ENCODE measurements around the gene SELENOW. TPM values are rescaled to one million over a fixed set of nuclear protein-coding genes. Genes with fewer than 3 reads are reported as not detected.

The SELENOW gene
- polyA plus RNA-seq, 3 donors: 103 to 204 (median 171) TPM

DNA sequence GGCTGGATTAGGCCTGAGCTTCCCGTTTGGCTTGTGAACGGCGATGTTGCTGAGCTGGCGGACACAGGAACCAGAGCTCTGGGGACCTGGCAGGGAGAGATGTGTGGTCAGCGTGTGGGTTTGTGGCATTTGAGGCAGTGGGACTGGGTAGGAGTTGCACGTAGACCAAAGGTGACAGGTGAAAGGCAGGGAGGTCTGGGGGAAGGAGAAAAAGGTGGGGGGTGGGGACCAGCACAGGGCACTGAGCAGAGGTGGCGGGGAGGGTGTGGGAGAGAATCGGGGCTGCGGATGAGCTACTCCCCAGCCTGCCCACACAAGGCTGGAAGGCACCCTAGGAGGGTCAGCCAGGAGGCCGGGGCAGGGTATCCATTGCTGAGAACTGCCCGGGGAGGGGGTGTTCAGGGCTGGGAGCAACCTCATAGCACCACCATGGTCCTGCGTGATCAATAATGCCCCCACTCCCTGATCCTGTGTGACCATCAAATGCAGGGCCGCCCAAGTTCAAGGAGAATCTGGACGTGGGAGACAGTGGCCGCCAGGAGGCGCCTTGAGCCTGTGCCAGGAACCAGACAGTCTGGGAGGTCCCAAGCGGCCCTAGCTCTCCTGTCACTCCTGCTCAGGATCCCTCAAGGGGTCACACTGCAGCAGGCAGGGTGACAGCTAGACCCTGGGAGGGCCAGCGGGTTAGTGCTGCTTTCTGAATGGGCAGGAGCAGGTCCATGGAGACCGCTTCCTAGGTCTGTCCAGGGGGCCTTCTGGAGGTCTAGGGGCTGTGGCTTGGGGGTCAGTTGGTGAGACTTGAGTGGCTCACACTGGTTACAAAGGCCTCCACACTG lies 12.8 kb upstream of the SELENOW start:
- WGBS (ENCODE audit: insufficient coverage): 57% methylated on average over 15 of the region's 19 CpGs
- no peak for DNase-seq
- Histone ChIP-seq H3K4me3 (replicated peaks in 1 of 3; ENCODE audit: low read depth in 2 of 3, low read length in 3 of 3) (no peak overlapping the region), H3K4me2 (replicated peaks; ENCODE audit: extremely low read depth, low read length, poor library complexity, severe bottlenecking) (no peak overlapping the region), H3K36me3 (replicated peaks in 1 of 2; ENCODE audit: control insufficient read depth in 1 of 2, insufficient read depth in 2 of 2, low read length in 2 of 2) (no peaks in the 10 kb centered on the region), H3K27ac (ENCODE audit: low read depth in 1 of 2, low read length in 2 of 2) (no peak overlapping the region), H2AFZ (ENCODE audit: insufficient read depth, low read depth, low read length, poor library complexity, severe bottlenecking) (no peak overlapping the region), H4K20me1 (ENCODE audit: insufficient read depth, low read length) (no peaks in the 10 kb centered on the region), H3K79me2 (ENCODE audit: insufficient read depth, low read length) (no peaks in the 10 kb centered on the region), H3K27me3 (ENCODE audit: control insufficient read depth in 2 of 2, insufficient read depth in 2 of 2, low read length in 2 of 2) (no peaks in the 10 kb centered on the region), H3K4me1 (ENCODE audit: control insufficient read depth in 1 of 2, insufficient read depth in 2 of 2, low read length in 2 of 2) (no peaks in the 10 kb centered on the region), H3K9me3 (replicated peaks in 1 of 2; ENCODE audit: control insufficient read depth in 1 of 2, insufficient read depth in 1 of 2, low read length in 2 of 2) (no peaks in the 10 kb centered on the region), H3K9ac (ENCODE audit: insufficient read depth, low read length, poor library complexity, severe bottlenecking) (no peak overlapping the region)
- no peak overlapping the region for H3K4me3 Mint-ChIP-seq
- intact Hi-C loops (cut with micrococcal nuclease): no loop called here
- H3K4me1 Mint-ChIP-seq: no peaks in the 10 kb centered on the region
- peak overlapping the region in 1 of 7 donors; percentile 76 for H3K27ac Mint-ChIP-seq
- TF ChIP-seq, protein P1, sequence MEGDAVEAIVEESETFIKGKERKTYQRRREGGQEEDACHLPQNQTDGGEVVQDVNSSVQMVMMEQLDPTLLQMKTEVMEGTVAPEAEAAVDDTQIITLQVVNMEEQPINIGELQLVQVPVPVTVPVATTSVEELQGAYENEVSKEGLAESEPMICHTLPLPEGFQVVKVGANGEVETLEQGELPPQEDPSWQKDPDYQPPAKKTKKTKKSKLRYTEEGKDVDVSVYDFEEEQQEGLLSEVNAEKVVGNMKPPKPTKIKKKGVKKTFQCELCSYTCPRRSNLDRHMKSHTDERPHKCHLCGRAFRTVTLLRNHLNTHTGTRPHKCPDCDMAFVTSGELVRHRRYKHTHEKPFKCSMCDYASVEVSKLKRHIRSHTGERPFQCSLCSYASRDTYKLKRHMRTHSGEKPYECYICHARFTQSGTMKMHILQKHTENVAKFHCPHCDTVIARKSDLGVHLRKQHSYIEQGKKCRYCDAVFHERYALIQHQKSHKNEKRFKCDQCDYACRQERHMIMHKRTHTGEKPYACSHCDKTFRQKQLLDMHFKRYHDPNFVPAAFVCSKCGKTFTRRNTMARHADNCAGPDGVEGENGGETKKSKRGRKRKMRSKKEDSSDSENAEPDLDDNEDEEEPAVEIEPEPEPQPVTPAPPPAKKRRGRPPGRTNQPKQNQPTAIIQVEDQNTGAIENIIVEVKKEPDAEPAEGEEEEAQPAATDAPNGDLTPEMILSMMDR (IDR thresholded peaks at IDR 0.05): peak; percentile 64
- H3K27me3 Mint-ChIP-seq (ENCODE audit: low read depth in 3 of 3): peaks cover 0 to 2% (median 0%) of the 10 kb centered on the region in 3 donors
- H3K36me3 Mint-ChIP-seq: no peaks in the 10 kb centered on the region
- H3K9me3 Mint-ChIP-seq: no peaks in the 10 kb centered on the region

DNA sequence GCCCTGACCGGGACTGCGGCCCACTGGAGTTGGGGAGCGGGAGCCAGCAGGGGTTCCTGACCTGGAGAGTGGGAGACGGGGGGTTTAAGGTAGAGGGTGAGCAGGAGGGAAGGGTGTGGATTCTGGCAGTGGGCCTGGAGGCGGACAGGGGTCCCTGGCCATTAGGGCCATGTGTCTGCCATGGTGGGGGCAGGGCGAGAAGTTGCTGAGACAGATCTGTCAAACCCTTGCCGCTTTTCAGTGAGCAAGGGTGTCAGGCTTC lies 12.2 kb upstream of the SELENOW start:
- Histone ChIP-seq H3K9me3 (replicated peaks in 1 of 2; ENCODE audit: control insufficient read depth in 1 of 2, insufficient read depth in 1 of 2, low read length in 2 of 2) (no peaks in the 10 kb centered on the region), H3K27ac (ENCODE audit: low read depth in 1 of 2, low read length in 2 of 2) (no peak overlapping the region), H3K79me2 (ENCODE audit: insufficient read depth, low read length) (no peaks in the 10 kb centered on the region), H3K36me3 (replicated peaks in 1 of 2; ENCODE audit: control insufficient read depth in 1 of 2, insufficient read depth in 2 of 2, low read length in 2 of 2) (no peaks in the 10 kb centered on the region), H3K4me2 (replicated peaks; ENCODE audit: extremely low read depth, low read length, poor library complexity, severe bottlenecking) (no peak overlapping the region), H3K4me3 (replicated peaks in 1 of 3; ENCODE audit: low read depth in 2 of 3, low read length in 3 of 3) (no peak overlapping the region), H3K27me3 (ENCODE audit: control insufficient read depth in 2 of 2, insufficient read depth in 2 of 2, low read length in 2 of 2) (no peaks in the 10 kb centered on the region), H2AFZ (ENCODE audit: insufficient read depth, low read depth, low read length, poor library complexity, severe bottlenecking) (no peak overlapping the region), H3K9ac (ENCODE audit: insufficient read depth, low read length, poor library complexity, severe bottlenecking) (no peak overlapping the region), H3K4me1 (ENCODE audit: control insufficient read depth in 1 of 2, insufficient read depth in 2 of 2, low read length in 2 of 2) (no peaks in the 10 kb centered on the region), H4K20me1 (ENCODE audit: insufficient read depth, low read length) (no peaks in the 10 kb centered on the region)
- 90% methylated on average over 5 of the region's 7 CpGs for WGBS (ENCODE audit: insufficient coverage)
- Mint-ChIP-seq H3K27ac (peak overlapping the region in 1 of 7 donors; percentile 76), H3K4me3 (no peak overlapping the region), H3K36me3 (no peaks in the 10 kb centered on the region), H3K27me3 (ENCODE audit: low read depth in 3 of 3) (peaks cover 0 to 2% (median 0%) of the 10 kb centered on the region in 3 donors), H3K9me3 (no peaks in the 10 kb centered on the region), H3K4me1 (no peaks in the 10 kb centered on the region)
- TF ChIP-seq, protein P1 (IDR thresholded peaks at IDR 0.05): no peak
- intact Hi-C loops (cut with micrococcal nuclease): no loop called here
- DNase-seq: no peak
